GM19238 (cell line): ENCODE measurements around the gene NOLC1.

Source experiments
- DNase-seq: peaks from one replicate; pipeline ENCODE4 v3.0.0; 2011; ENCODE audit warnings: low spot score; ENCODE audit not compliant: insufficient read length

NOLC1 gene

GRCh38 chr10:102121739-102122372, 30.3 kb upstream of the NOLC1 start:
- DNase-seq, result no peak

- DNase-seq, result no peak
Measured at GRCh38 chr10:102122450-102122849, 29.7 kb upstream of the NOLC1 start.

GRCh38 chr10:102123223-102123622, 29.0 kb upstream of the NOLC1 start:
- no peak for DNase-seq

GRCh38 chr10:102131286-102132170, 20.7 kb upstream of the NOLC1 start:
- no peak for DNase-seq

- no peak for DNase-seq
Measured at GRCh38 chr10:102132193-102132562, 20.0 kb upstream of the NOLC1 start.

GRCh38 chr10:102132563-102133372, 19.4 kb upstream of the NOLC1 start, which contains the start of gene PPRC1:
Gene PPRC1 (plus strand): TSS chr10:102133040. CDS start chr10:102133069, 29 bp downstream.
- DNase-seq, result peak; percentile 98

- DNase-seq, result peak; percentile 65
Measured at GRCh38 chr10:102133373-102134195, 18.6 kb upstream of the NOLC1 start.

GRCh38 chr10:102134416-102134815, 17.8 kb upstream of the NOLC1 start:
- DNase-seq, result no peak

- DNase-seq, result no peak
Measured at GRCh38 chr10:102135956-102136526, 16.1 kb upstream of the NOLC1 start.

- no peak for DNase-seq
Measured at GRCh38 chr10:102139281-102140110, 12.7 kb upstream of the NOLC1 start.

- no peak for DNase-seq
Measured at GRCh38 chr10:102140218-102140617, 12.0 kb upstream of the NOLC1 start.

GRCh38 chr10:102140913-102141540, 11.2 kb upstream of the NOLC1 start:
- DNase-seq, result no peak

GRCh38 chr10:102141583-102142107, 10.5 kb upstream of the NOLC1 start:
- no peak for DNase-seq

- no peak for DNase-seq
Measured at GRCh38 chr10:102146971-102147428, 5.2 kb upstream of the NOLC1 start.

- DNase-seq, result no peak
Measured at GRCh38 chr10:102147561-102147960, 4.6 kb upstream of the NOLC1 start.

GRCh38 chr10:102148275-102148674, 3.9 kb upstream of the NOLC1 start:
- no peak for DNase-seq

- DNase-seq, result no peak
Measured at GRCh38 chr10:102150970-102151773, 1.0 kb upstream of the NOLC1 start.

GRCh38 chr10:102152545-102152890, 329 bp downstream of the NOLC1 start:
- no peak for DNase-seq
